ENCODE data around the gene CHPF2.

Gene CHPF2

DNA sequence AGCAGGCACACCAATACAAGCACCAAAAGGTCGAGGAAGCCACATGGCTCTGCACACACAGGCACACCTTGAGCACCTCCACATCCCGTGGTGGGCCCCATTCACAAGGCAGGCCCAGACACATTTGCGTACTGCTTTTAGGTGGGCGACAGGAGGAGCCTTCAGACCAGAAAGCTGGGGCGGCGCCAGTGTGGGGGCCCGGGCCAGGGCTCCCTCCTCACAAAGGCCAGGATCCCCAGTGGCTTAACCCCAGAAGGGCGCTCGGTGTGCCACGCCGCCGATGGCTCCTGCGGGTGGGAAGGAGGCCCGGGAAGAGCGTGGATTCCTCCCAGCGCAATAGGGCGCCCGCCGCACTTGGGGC, 19.0 kb downstream of the CHPF2 start:
- peak; percentile 5 for ATAC-seq (ENCODE audit: low read depth)
- Mint-ChIP-seq H3K4me1 (peaks cover 26% of the 10 kb centered on the region), H3K36me3 (no peaks in the 10 kb centered on the region), H3K9me3 (no peaks in the 10 kb centered on the region), H3K4me3 (peak overlapping the region; percentile 65), H3K27ac (no peak overlapping the region), H3K27me3 (peaks cover 35% of the 10 kb centered on the region)
- DNase-seq (ENCODE audit: low spot score in 2 of 2): no peak

DNA sequence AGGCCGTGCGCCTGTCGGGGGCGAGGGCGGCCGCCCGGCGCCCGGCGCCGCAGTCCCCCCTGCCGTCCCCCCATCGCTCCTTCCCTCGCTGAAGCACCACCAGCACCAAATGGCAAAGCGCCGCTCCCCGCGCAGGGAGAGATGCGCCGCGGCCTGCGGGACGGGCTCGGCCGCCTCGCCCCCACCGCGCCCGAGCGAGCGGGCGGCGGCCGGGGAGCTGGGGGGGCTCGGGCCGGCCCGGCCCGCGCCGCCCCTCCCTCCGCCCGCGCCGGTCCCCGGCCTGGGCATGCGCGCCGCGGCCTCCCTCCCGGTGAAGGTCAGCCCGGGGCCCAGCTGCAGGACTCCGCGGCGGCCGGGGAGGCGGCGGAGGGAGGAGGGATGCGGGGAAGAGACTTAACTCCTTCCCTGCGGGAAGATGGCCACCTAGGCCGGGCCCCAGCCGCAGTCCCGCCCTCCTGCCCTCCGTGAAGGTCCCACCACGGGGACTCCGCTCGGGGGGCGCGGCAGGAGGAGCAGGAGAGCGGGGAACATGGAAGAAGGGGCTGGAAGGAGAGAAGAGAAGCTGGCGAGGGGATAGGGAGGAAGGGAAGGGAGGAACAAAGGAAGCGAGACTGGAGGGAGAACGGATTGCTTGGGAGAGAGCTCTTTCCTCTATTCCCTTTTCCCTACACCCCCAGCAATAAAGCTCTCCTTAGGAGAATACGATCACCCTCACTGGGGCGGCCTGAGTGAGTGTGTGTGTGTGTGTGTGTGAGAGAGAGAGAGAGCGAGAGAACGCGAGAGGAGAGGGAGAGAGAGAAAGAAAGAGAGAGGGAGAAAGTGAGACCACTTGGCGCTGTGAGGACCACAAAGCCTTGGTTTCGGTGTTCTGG, 19.6 kb downstream of the CHPF2 start:
- Mint-ChIP-seq H3K36me3 (no peaks in the 10 kb centered on the region), H3K4me3 (peak overlapping the region; percentile 60), H3K27me3 (peaks cover 37% of the 10 kb centered on the region), H3K27ac (no peak overlapping the region), H3K4me1 (peaks cover 23% of the 10 kb centered on the region), H3K9me3 (no peaks in the 10 kb centered on the region)
- DNase-seq (ENCODE audit: low spot score in 2 of 2) (peak in 1 of 2 donors; percentile 38), ATAC-seq (ENCODE audit: low read depth) (peak; percentile 30)

DNA sequence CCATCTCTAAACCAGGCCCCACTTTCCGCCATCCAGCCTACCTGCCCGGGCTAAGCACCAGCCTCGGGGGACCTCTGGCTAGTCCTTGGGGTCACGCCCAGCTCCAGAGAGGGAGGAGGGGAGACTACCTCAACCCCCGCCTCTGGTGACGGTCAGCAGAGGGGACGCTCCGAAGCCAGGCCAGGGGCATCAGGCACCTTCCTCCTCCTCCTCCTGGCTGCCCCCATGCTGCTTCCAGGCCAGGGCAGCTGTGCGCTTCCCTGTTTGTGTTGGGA, 20.2 kb downstream of the CHPF2 start:
- Mint-ChIP-seq H3K27me3 (peaks cover 38% of the 10 kb centered on the region), H3K27ac (no peak overlapping the region)

DNA sequence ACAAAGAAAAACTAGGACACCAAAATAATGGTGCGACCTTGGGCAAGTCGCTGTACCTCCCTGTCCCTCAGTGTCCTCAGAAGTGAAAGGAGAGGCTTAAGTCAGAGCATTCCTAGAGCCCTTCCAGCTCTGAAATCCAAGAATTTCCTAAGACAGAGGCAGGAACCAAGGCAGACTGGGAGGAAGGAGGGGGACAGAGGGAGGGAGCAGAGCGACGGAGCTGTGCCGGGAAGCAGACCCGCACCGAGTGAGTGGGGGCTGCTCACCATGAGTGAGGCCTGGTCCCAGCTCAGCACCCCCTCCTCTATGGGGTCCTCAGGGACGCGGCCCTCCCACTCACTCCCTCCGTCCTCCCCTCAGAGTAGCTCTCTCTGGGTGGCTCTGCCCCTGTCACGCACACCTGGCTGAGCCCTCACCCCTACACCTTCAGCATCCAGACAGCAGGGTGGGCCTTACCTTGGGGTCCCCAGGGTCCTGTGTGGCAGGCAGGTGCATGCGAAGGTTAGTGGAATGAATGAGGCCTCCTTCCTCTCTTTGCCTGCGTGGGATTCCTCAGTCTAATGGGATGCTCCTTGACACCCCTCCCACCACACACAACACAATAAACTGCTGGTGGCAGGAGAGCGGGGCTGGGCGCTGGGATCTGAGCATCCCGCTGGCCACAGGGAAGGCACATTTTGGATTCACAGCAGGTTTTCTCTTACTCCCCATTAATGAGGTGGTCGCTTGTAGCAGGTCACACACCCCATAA, 20.9 kb downstream of the CHPF2 start:
- H3K4me3 Mint-ChIP-seq: peak overlapping the region; percentile 41
- DNase-seq (ENCODE audit: low spot score in 2 of 2) (no peak), ATAC-seq (ENCODE audit: low read depth) (no peak)
- peaks cover 44% of the 10 kb centered on the region for H3K27me3 Mint-ChIP-seq
- no peak overlapping the region for H3K27ac Mint-ChIP-seq
- H3K9me3 Mint-ChIP-seq: no peaks in the 10 kb centered on the region
- peaks cover 16% of the 10 kb centered on the region for H3K4me1 Mint-ChIP-seq
- H3K36me3 Mint-ChIP-seq: no peaks in the 10 kb centered on the region

More for the DNA sequence above, 20.2 kb downstream of the CHPF2 start:
- Mint-ChIP-seq H3K36me3 (no peaks in the 10 kb centered on the region), H3K9me3 (no peaks in the 10 kb centered on the region), H3K4me1 (peaks cover 21% of the 10 kb centered on the region), H3K4me3 (peak overlapping the region; percentile 60)
- DNase-seq (ENCODE audit: low spot score in 2 of 2) (no peak), ATAC-seq (ENCODE audit: low read depth) (no peak)

DNA sequence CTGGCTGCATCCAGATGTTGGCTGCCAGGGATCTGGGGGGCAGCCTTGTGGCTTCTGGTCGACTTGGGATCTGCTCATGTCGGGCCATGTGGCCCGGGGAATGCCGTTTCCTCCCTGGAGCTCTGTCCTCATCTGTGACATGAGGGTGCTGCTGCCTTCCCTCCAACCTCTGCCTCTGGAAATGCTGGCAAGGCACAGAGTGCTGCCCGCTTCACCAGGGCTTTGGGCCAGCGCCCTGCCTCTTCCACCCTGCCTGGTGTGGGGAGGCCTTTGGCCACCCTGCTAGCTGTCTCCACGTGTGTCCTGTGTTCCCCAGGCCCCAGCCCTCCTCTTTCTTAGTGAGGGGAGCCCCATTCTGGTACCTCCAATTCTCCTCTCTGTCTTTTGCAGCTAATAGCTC, 22.0 kb downstream of the CHPF2 start:
- Mint-ChIP-seq H3K36me3 (peaks cover 2% of the 10 kb centered on the region), H3K9me3 (no peaks in the 10 kb centered on the region)

DNA sequence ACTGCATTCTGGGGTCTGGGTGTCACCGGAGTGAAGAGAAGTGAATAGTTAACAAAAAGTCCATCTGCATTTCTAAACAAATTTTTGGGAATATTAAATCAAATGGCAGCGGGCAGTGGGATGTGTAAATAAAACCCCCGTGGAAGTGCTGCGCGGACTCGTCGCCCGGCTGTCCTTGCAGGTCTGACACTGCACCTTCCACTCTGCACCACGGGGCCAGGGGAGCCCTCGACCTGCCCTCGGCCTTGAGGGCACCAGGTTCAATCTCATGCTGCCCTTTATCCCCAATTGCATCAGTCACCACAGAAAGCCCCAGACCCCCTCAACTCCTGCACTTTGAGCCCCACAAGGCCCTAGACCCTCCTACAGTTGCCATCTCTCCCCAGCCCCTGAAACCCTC, 22.6 kb downstream of the CHPF2 start:
- Mint-ChIP-seq H3K36me3 (peaks cover 2% of the 10 kb centered on the region), H3K9me3 (no peaks in the 10 kb centered on the region), H3K4me3 (no peak overlapping the region), H3K27me3 (peaks cover 43% of the 10 kb centered on the region), H3K27ac (no peak overlapping the region), H3K4me1 (peaks cover 9% of the 10 kb centered on the region)
- no peak for ATAC-seq (ENCODE audit: low read depth)
- DNase-seq (ENCODE audit: low spot score in 2 of 2): no peak

More for the DNA sequence above, 22.0 kb downstream of the CHPF2 start:
- Mint-ChIP-seq H3K27ac (no peak overlapping the region), H3K4me3 (no peak overlapping the region), H3K4me1 (peaks cover 11% of the 10 kb centered on the region), H3K27me3 (peaks cover 44% of the 10 kb centered on the region)
- DNase-seq (ENCODE audit: low spot score in 2 of 2) (no peak), ATAC-seq (ENCODE audit: low read depth) (no peak)

DNA sequence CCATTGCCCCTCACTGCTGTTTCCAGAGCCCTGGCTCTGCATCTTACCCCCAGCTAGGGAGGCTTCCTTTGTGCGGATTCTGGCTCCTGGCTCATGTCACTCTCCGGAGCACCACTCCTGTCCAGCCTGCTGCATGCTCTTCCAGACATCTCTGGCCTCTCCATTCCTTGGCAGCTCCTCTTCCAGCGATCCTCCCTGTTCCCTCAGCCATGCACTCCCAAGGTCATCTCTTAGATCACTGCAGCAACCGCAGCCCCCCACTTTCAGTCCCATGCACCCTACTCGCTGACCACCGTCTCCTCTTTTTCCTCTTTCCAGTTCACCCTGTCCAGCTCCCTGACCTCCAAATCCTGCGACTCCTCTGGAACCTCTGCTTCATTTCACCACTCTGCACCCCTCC, 23.1 kb downstream of the CHPF2 start:
- Mint-ChIP-seq H3K9me3 (no peaks in the 10 kb centered on the region), H3K4me1 (peaks cover 9% of the 10 kb centered on the region), H3K36me3 (peaks cover 2% of the 10 kb centered on the region), H3K27me3 (peaks cover 42% of the 10 kb centered on the region), H3K27ac (no peak overlapping the region), H3K4me3 (no peak overlapping the region)
- ATAC-seq (ENCODE audit: low read depth) (no peak), DNase-seq (ENCODE audit: low spot score in 2 of 2) (no peak)

DNA sequence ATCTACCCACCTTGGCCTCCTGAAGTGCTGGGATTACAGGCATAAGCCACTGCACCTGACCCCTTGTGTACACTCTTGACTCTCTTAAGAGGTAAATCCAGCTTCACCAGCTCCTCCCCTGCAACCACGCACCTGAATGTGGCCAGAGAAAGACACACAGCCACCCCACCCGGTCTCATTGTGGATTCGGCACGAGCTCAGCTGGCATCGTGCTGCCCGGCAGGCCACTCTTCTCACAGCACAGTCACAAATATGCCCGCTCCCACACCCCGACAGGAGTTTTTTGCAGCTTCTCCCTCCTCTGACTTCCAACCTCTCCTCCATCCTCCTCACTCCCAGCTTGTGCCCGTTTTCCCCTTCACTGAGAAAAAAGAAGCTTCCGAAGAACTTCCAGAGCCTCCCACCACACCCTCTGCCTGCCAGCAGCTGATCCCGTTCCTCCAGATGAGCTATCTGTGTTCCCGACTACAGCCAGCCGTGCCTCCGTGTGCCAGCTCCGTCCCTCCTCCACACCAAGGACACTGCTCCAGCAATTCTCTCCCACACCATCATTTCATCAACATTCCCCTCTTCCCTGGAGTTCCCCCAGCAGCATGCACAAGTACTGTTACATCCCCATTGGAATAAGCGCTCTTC, 24.2 kb downstream of the CHPF2 start:
- H3K4me3 Mint-ChIP-seq: no peak overlapping the region
- DNase-seq (ENCODE audit: low spot score in 2 of 2) (no peak), ATAC-seq (ENCODE audit: low read depth) (no peak)
- H3K27me3 Mint-ChIP-seq: peaks cover 39% of the 10 kb centered on the region
- no peak overlapping the region for H3K27ac Mint-ChIP-seq
- H3K4me1 Mint-ChIP-seq: peaks cover 4% of the 10 kb centered on the region
- peaks cover 2% of the 10 kb centered on the region for H3K36me3 Mint-ChIP-seq
- H3K9me3 Mint-ChIP-seq: no peaks in the 10 kb centered on the region

DNA sequence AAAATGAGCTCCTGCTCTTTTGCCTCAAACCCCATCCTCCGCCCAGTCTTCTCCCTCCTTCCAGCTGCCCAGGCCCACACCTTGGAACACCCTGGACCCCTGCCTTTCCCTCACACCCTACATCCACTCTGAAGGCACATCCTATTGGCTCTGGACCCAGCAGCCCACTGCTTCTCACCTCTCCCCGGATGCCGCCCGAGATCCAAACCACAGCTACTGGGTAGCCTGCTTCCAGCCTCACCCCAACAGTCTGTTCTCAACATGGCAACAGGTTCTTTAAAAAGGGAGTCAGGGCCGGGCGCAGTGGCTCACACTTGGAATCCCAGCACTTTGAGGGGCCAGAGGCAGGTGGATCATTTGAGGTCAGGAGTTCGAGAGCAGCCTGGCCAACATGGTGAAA, 25.7 kb downstream of the CHPF2 start:
- Mint-ChIP-seq H3K36me3 (peaks cover 2% of the 10 kb centered on the region), H3K4me3 (no peak overlapping the region), H3K27ac (no peak overlapping the region), H3K4me1 (no peaks in the 10 kb centered on the region), H3K9me3 (no peaks in the 10 kb centered on the region), H3K27me3 (peaks cover 36% of the 10 kb centered on the region)
- ATAC-seq (ENCODE audit: low read depth): no peak
- no peak for DNase-seq (ENCODE audit: low spot score in 2 of 2)

DNA sequence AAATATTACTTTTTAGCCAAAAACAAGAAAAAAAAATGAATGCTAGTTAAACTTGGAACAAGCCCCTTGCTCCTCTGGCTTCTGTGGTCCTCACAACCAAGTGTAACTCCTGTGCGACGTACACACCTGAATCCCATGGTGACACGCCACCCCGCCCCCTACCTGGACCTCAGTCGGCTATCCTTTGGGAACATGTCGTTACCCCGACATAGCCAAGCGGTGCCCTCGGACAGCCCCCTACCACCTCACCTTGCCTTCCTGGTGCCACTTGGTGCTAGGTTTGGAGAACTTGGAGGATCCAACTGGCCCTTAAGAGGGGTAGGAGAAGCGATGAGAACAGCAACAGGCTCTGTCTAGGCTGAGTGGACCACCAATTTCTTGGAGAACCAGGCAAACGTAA, 28.2 kb downstream of the CHPF2 start:
- DNase-seq (ENCODE audit: low spot score in 2 of 2) (no peak), ATAC-seq (ENCODE audit: low read depth) (no peak)
- H3K27me3 Mint-ChIP-seq: peaks cover 37% of the 10 kb centered on the region
- H3K4me1 Mint-ChIP-seq: no peaks in the 10 kb centered on the region
- no peak overlapping the region for H3K27ac Mint-ChIP-seq
- H3K36me3 Mint-ChIP-seq: peaks cover 2% of the 10 kb centered on the region
- no peak overlapping the region for H3K4me3 Mint-ChIP-seq
- H3K9me3 Mint-ChIP-seq: no peaks in the 10 kb centered on the region

DNA sequence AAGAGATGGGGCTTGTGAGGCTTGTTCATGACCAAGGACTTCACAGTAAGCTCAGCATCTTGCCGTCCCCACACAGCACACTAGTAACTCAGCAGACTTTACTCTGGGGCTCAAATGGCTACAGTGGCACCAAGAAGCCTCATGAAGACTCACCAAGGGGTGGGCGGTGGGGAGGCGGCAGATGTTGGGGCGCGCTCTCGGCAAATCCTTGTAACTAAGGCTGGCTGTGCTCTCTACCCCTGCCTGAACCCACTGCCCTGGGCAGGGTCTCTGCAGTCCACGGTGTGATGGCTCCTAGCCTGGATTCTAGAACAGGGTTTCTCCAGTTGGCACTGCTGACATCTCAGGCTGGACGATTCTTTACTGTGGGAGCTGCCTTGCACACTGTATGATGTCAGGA, 28.6 kb downstream of the CHPF2 start:
- Mint-ChIP-seq H3K4me1 (no peaks in the 10 kb centered on the region), H3K9me3 (no peaks in the 10 kb centered on the region), H3K27me3 (peaks cover 37% of the 10 kb centered on the region), H3K4me3 (no peak overlapping the region), H3K36me3 (peaks cover 2% of the 10 kb centered on the region), H3K27ac (no peak overlapping the region)
- ATAC-seq (ENCODE audit: low read depth): no peak
- no peak for DNase-seq (ENCODE audit: low spot score in 2 of 2)

DNA sequence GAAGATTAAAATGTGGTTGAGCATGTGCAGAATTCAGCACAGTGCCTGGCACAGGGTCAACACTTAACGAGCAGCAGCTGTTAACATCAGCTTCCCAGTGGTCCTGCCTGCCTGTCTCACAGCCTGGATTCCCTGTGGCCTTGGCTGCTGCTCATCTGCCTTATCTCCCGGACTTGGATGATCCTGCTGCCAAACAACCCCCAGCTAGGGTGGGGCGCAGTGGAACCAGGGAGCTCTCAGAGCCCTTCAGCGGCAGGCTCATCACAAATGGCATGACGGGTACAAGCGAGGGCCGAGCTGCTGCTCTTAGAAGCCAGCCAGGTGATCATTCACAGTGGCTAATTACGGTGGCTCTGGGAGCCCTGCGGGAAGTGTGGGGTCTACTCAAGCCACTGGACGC, 29.2 kb downstream of the CHPF2 start:
- no peaks in the 10 kb centered on the region for H3K9me3 Mint-ChIP-seq
- H3K36me3 Mint-ChIP-seq: peaks cover 2% of the 10 kb centered on the region
- peaks cover 39% of the 10 kb centered on the region for H3K27me3 Mint-ChIP-seq
- DNase-seq (ENCODE audit: low spot score in 2 of 2) (no peak), ATAC-seq (ENCODE audit: low read depth) (no peak)
- no peaks in the 10 kb centered on the region for H3K4me1 Mint-ChIP-seq
- H3K27ac Mint-ChIP-seq: no peak overlapping the region
- no peak overlapping the region for H3K4me3 Mint-ChIP-seq

DNA sequence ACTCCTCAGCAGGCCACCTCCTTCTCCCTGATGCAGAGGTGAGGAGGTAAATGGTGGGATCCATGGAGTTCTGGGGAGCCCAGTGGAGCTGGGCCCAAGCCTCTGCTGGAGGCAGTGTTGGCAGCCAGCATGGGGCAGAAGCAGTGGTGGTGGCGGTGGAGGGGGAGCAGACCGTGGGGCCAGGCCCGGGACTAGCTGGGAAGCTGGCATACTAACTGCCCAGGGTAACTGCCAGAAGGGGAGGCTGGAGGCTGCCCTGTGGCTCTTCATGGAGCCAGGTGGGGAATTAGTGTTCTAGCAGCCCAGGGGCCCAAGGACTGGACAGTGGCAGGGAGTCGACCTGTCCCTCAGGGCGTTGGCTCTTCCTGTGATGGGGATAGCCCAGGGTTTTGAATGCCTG, 32.3 kb downstream of the CHPF2 start:
- ATAC-seq (ENCODE audit: low read depth) (no peak), DNase-seq (ENCODE audit: low spot score in 2 of 2) (no peak)
- Mint-ChIP-seq H3K4me1 (no peaks in the 10 kb centered on the region), H3K4me3 (no peak overlapping the region), H3K27me3 (peaks cover 33% of the 10 kb centered on the region), H3K36me3 (no peaks in the 10 kb centered on the region), H3K9me3 (no peaks in the 10 kb centered on the region), H3K27ac (no peak overlapping the region)

DNA sequence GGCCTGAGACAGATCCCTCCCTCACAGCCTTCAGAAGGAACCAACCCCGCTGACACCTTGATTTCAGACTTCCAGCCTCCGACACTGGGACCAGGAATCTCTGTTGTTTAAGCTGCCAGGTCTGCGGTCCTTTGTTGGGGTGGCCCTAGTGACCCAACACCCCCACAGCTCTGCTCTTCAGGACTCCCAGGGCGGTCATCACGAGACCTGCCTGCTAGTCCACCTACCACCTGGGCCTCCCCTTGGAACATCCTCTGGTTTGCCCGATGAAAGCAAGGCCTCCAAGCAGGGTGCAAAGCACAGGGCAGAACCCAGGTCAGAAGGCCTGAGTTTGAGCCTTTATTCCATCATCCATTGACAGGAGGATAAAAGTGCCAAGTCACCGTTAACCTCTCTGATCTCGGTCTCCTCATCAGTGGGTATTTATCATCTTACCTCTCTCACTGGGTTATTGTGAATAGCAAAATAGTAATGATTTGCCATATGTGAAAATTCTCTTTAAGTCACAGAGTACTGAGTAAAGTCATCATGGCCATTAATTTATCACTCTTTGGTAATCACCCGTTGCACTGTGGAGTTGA, 33.2 kb downstream of the CHPF2 start:
- H3K9me3 Mint-ChIP-seq: no peaks in the 10 kb centered on the region
- ATAC-seq (ENCODE audit: low read depth) (no peak), DNase-seq (ENCODE audit: low spot score in 2 of 2) (no peak)
- peaks cover 35% of the 10 kb centered on the region for H3K27me3 Mint-ChIP-seq
- H3K27ac Mint-ChIP-seq: no peak overlapping the region
- H3K4me3 Mint-ChIP-seq: no peak overlapping the region
- H3K36me3 Mint-ChIP-seq: no peaks in the 10 kb centered on the region
- H3K4me1 Mint-ChIP-seq: no peaks in the 10 kb centered on the region
